Suprapubic skin (tissue), 4 donors: ENCODE data around the gene RAMP2. TPM values are rescaled to one million over a fixed set of nuclear protein-coding genes. Genes with fewer than 3 reads are reported as not detected.

Source experiments
- DNase-seq, 2 donors: peaks; one replicate each; pipeline ENCODE4 v3.0.0-alpha.2; 2019; ENCODE audit warnings: low spot score in 2 of 2
- H3K27ac ChIP-seq: fragments of 200-600 bp; sonication (generic); one replicate; pipeline ENCODE4 v1.5.1; 2019
- H3K27me3 ChIP-seq: fragments of 200-600 bp; sonication (generic); one replicate; pipeline ENCODE4 v1.5.1; 2019
- H3K36me3 ChIP-seq: fragments of 200-600 bp; sonication (generic); one replicate; pipeline ENCODE4 v1.5.1; 2019
- H3K4me1 ChIP-seq: fragments of 200-600 bp; sonication (generic); one replicate; pipeline ENCODE4 v1.5.1; 2019
- H3K4me3 ChIP-seq: fragments of 200-600 bp; sonication (generic); one replicate; pipeline ENCODE4 v1.5.1; 2019; ENCODE audit warnings: mild to moderate bottlenecking
- H3K9me3 ChIP-seq: fragments of 200-600 bp; sonication (generic); one replicate; pipeline ENCODE4 v1.5.1; 2019
- CTCF ChIP-seq, 2 donors: fragments of 200-600 bp in 1 of 2; fragments of 450-650 bp in 1 of 2; sonication (generic) in 1 of 2; IDR thresholded peaks; one replicate each; pipeline ENCODE4 v1.5.1; 2016 to 2019; ENCODE audit warnings: antibody characterized with exemption in 2 of 2, mild to moderate bottlenecking in 1 of 2, moderate library complexity in 1 of 2
- EP300 ChIP-seq: sonication (generic); formaldehyde crosslinking; IDR thresholded peaks from one replicate; pipeline ENCODE4 v1.6.1; 2017; ENCODE audit warnings: antibody characterized with exemption
- POLR2A ChIP-seq, 2 donors: fragments of 450-650 bp; IDR thresholded peaks; one replicate each; pipeline ENCODE4 v1.6.1; 2017; ENCODE audit warnings: antibody characterized with exemption in 2 of 2, mild to moderate bottlenecking in 2 of 2, moderate library complexity in 2 of 2
- POLR2AphosphoS5 ChIP-seq, 3 donors: sonication (generic); formaldehyde crosslinking; IDR thresholded peaks; one replicate each; pipeline ENCODE4 v1.6.1; 2017; ENCODE audit warnings: antibody characterized with exemption in 3 of 3
- whole genome bisulfite sequencing: methylation state at CpG from one replicate; pipeline ENCODE4 v1.1.5; 2018; 5-methylcytosine and 5-hydroxymethylcytosine counted together
- total RNA-seq, 4 donors: library from RNA; depleted of rRNA; stranded (reverse); fragments of >200 nt; gene quantifications; one replicate each; pipeline ENCODE4 v1.1.0, GENCODE V29; 2016

Gene RAMP2
- total RNA-seq, 4 donors from 2014 or later, result 5.2 to 21.8 (median 14.7) TPM

- Histone ChIP-seq H3K4me3 (no peak overlapping the region), H3K27ac (peak overlapping the region; percentile 87), H3K9me3 (no peaks in the 10 kb centered on the region), H3K36me3 (no peaks in the 10 kb centered on the region), H3K27me3 (no peaks in the 10 kb centered on the region), H3K4me1 (peaks cover 43% of the 10 kb centered on the region)
- TF ChIP-seq EP300, result no peak
- no peak for TF ChIP-seq POLR2A (IDR thresholded peaks at IDR 0.05)
- no peak for TF ChIP-seq CTCF (IDR thresholded peaks at IDR 0.05)
- TF ChIP-seq POLR2AphosphoS5 (IDR thresholded peaks at IDR 0.05), result no peak
- no peak for DNase-seq
- 64% methylated on average over 11 of the region's 11 CpGs for WGBS
These were observed 11.9 kb upstream of the RAMP2 start for GRCh38 chr17:42748908-42749798.

GRCh38 chr17:42750739-42751344, 10.2 kb upstream of the RAMP2 start:
- 40% methylated on average over 3 of the region's 3 CpGs for WGBS
- TF ChIP-seq EP300, result no peak
- TF ChIP-seq CTCF (IDR thresholded peaks at IDR 0.05), result no peak
- TF ChIP-seq POLR2A (IDR thresholded peaks at IDR 0.05), result no peak
- TF ChIP-seq POLR2AphosphoS5 (IDR thresholded peaks at IDR 0.05), result no peak
- no peak for DNase-seq
- Histone ChIP-seq H3K4me1 (peaks cover 36% of the 10 kb centered on the region), H3K9me3 (no peaks in the 10 kb centered on the region), H3K36me3 (no peaks in the 10 kb centered on the region), H3K4me3 (no peak overlapping the region), H3K27me3 (no peaks in the 10 kb centered on the region), H3K27ac (peak overlapping the region; percentile 87)

- no peaks in the 10 kb centered on the region for H3K36me3 ChIP-seq
- TF ChIP-seq POLR2A (IDR thresholded peaks at IDR 0.05) (no peak), CTCF (IDR thresholded peaks at IDR 0.05) (no peak), EP300 (no peak), POLR2AphosphoS5 (IDR thresholded peaks at IDR 0.05) (no peak)
- H3K27me3 ChIP-seq, result no peaks in the 10 kb centered on the region
- no peaks in the 10 kb centered on the region for H3K9me3 ChIP-seq
- no peak overlapping the region for H3K27ac ChIP-seq
- 67% methylated on average over 7 of the region's 7 CpGs for WGBS
- H3K4me1 ChIP-seq, result peaks cover 36% of the 10 kb centered on the region
- no peak overlapping the region for H3K4me3 ChIP-seq
- no peak for DNase-seq
These were observed 9.4 kb upstream of the RAMP2 start for GRCh38 chr17:42751628-42752027.

- Histone ChIP-seq H3K4me1 (peaks cover 24% of the 10 kb centered on the region), H3K9me3 (no peaks in the 10 kb centered on the region), H3K4me3 (no peak overlapping the region), H3K36me3 (no peaks in the 10 kb centered on the region), H3K27ac (no peak overlapping the region), H3K27me3 (no peaks in the 10 kb centered on the region)
- 53% methylated on average over 3 of the region's 3 CpGs for WGBS
- TF ChIP-seq CTCF (IDR thresholded peaks at IDR 0.05) (no peak), EP300 (no peak), POLR2AphosphoS5 (IDR thresholded peaks at IDR 0.05) (no peak), POLR2A (IDR thresholded peaks at IDR 0.05) (no peak)
- DNase-seq, result peak in 1 of 2 donors; percentile 91
These were observed 6.2 kb upstream of the RAMP2 start for GRCh38 chr17:42754782-42755181.

- WGBS, result 52% methylated on average over 11 of the region's 11 CpGs
- TF ChIP-seq POLR2AphosphoS5 (IDR thresholded peaks at IDR 0.05) (no peak), POLR2A (IDR thresholded peaks at IDR 0.05) (no peak), CTCF (IDR thresholded peaks at IDR 0.05) (no peak), EP300 (no peak)
- H3K27me3 ChIP-seq, result no peaks in the 10 kb centered on the region
- H3K27ac ChIP-seq, result peak overlapping the region; percentile 64
- H3K36me3 ChIP-seq, result no peaks in the 10 kb centered on the region
- H3K4me1 ChIP-seq, result peaks cover 43% of the 10 kb centered on the region
- no peak for DNase-seq
- peak overlapping the region; percentile 63 for H3K4me3 ChIP-seq
- no peaks in the 10 kb centered on the region for H3K9me3 ChIP-seq
These were observed 910 bp upstream of the RAMP2 start for GRCh38 chr17:42759982-42760651.
